SK-N-SH (cell line): ENCODE results near the gene USP9Y. TPM values are rescaled to one million over a fixed set of nuclear protein-coding genes. Genes with fewer than 3 reads are reported as not detected.

Experiments
- CTCF ChIA-PET: fragments of 300-600, 350-600 bp; formaldehyde crosslinking; extraction: SDS; loops from one replicate; lab custom pipeline; 2021; lab: Yijun Ruan, JAX
- POLR2A ChIA-PET: fragments of 350-600 bp; sonication (Branson Sonifier 250); formaldehyde crosslinking; extraction: SDS; loops from one replicate; lab custom pipeline; 2020; ENCODE audit warnings: antibody characterized with exemption, inconsistent platforms; lab: Yijun Ruan, JAX
- DNase-seq: peaks from one replicate; pipeline ENCODE4 v3.0.0; 2012
- H2AFZ ChIP-seq: fragments of 200-600 bp; sonication (generic); 2 replicates; pipeline ENCODE4 v1.8.1; 2016; ENCODE audit warnings: antibody characterized with exemption, mild to moderate bottlenecking, low read depth
- H3F3A ChIP-seq: fragments of 200-600 bp; sonication (generic); replicated peaks from 2 replicates; pipeline ENCODE3; 2016; ENCODE audit warnings: antibody characterized with exemption, mild to moderate bottlenecking; ENCODE audit not compliant: insufficient read depth
- H3K27ac ChIP-seq, 2 experiments: fragments of 200-500 bp in 1 of 2; fragments of 200-600 bp in 1 of 2; sonication (Bioruptor generic) in 1 of 2; sonication (generic), shearing (Covaris generic) in 1 of 2; 2 replicates each; pipeline versions ENCODE4 v1.5.1 to v1.6.1; 2014 to 2016; ENCODE audit warnings: low read depth in 2 of 2, inconsistent platforms in 1 of 2, low read length in 1 of 2, mild to moderate bottlenecking in 1 of 2, mixed read lengths in 1 of 2
- H3K27me3 ChIP-seq: fragments of 200-600 bp; sonication (generic), shearing (Covaris generic); 2 replicates; pipeline ENCODE4 v1.6.1; 2016; ENCODE audit warnings: mixed run types; ENCODE audit not compliant: insufficient read depth
- H3K36me3 ChIP-seq, 2 experiments: fragments of 200-500 bp in 1 of 2; fragments of 200-600 bp in 1 of 2; sonication (Bioruptor generic) in 1 of 2; sonication (generic) in 1 of 2; replicated peaks in 1 of 2; 2 replicates each; pipeline versions ENCODE3 to v1.5.1; 2014 to 2016; ENCODE audit warnings: low read length in 1 of 2, mild to moderate bottlenecking in 1 of 2; ENCODE audit not compliant: insufficient read depth in 2 of 2, control insufficient read depth in 1 of 2
- H3K4me1 ChIP-seq, 2 experiments: fragments of 200-500 bp in 1 of 2; fragments of 200-600 bp in 1 of 2; sonication (Bioruptor generic) in 1 of 2; sonication (generic), shearing (Covaris generic) in 1 of 2; 2 replicates each; pipeline versions ENCODE4 v1.5.1 to v1.6.1; 2014 to 2016; ENCODE audit warnings: low read depth in 1 of 2, low read length in 1 of 2, mixed run types in 1 of 2; ENCODE audit not compliant: insufficient read depth in 2 of 2, control insufficient read depth in 1 of 2
- H3K4me2 ChIP-seq: fragments of 200-600 bp; sonication (generic), shearing (Covaris generic); 2 replicates; pipeline ENCODE4 v1.6.1; 2017; ENCODE audit warnings: mixed run types
- H3K4me3 ChIP-seq, 2 experiments: fragments of 200-500 bp in 1 of 2; fragments of 200-600 bp in 1 of 2; sonication (Bioruptor generic) in 1 of 2; sonication (generic), shearing (Covaris generic) in 1 of 2; 2 replicates each; pipeline versions ENCODE4 v1.5.1 to v1.8.1; 2014 to 2016; ENCODE audit warnings: low read depth in 2 of 2, inconsistent platforms in 1 of 2, low read length in 1 of 2, mild to moderate bottlenecking in 1 of 2, mixed read lengths in 1 of 2, moderate library complexity in 1 of 2
- H3K79me2 ChIP-seq: fragments of 200-600 bp; sonication (generic); 2 replicates; pipeline ENCODE4 v1.8.1; 2017; ENCODE audit warnings: mild to moderate bottlenecking; ENCODE audit not compliant: insufficient read depth
- H3K9ac ChIP-seq: fragments of 200-600 bp; sonication (generic); 2 replicates; pipeline ENCODE4 v1.6.1; 2017; ENCODE audit warnings: mixed run types
- H3K9me2 ChIP-seq: fragments of 200-600 bp; sonication (generic); 2 replicates; pipeline ENCODE4 v1.6.1; 2017; ENCODE audit warnings: mixed run types
- H3K9me3 ChIP-seq: fragments of 200-600 bp; sonication (generic); 2 replicates; pipeline ENCODE4 v1.6.1; 2017; ENCODE audit warnings: mixed run types, mild to moderate bottlenecking, moderate library complexity
- H4K20me1 ChIP-seq: fragments of 200-600 bp; sonication (generic); 2 replicates; pipeline ENCODE4 v1.6.1; 2017; ENCODE audit warnings: mild to moderate bottlenecking, mixed run types; ENCODE audit not compliant: insufficient read depth
- CHD2 ChIP-seq: fragments of 150-350 bp; IDR thresholded peaks from 2 replicates; pipeline ENCODE4 v1.6.1; 2018; ENCODE audit warnings: low read length; ENCODE audit not compliant: partially characterized antibody
- ELF1 ChIP-seq: IDR thresholded peaks from 2 replicates; pipeline ENCODE4 v1.4.0; 2012
- EP300 ChIP-seq, 2 experiments: IDR thresholded peaks; 2 replicates each; pipeline versions ENCODE4 v1.4.0 to v1.6.1; 2012; ENCODE audit warnings: borderline replicate concordance in 1 of 2, low read depth in 1 of 2, low read length in 1 of 2
- EZH2phosphoT487 ChIP-seq: fragments of 200-600 bp; sonication (generic); IDR thresholded peaks from 2 replicates; pipeline ENCODE4 v1.6.1; 2017; ENCODE audit warnings: low read depth, mixed run types, mild to moderate bottlenecking, antibody characterized with exemption, moderate library complexity, borderline replicate concordance
- FOSL2 ChIP-seq: IDR thresholded peaks from 2 replicates; pipeline ENCODE4 v1.4.0; 2012; ENCODE audit warnings: low read depth, mild to moderate bottlenecking, moderate library complexity, borderline replicate concordance
- FOXM1 ChIP-seq: IDR thresholded peaks from 2 replicates; pipeline ENCODE4 v1.4.0; 2012; ENCODE audit warnings: low read depth, mild to moderate bottlenecking
- GABPA ChIP-seq: IDR thresholded peaks from 2 replicates; pipeline ENCODE4 v1.4.0; 2012; ENCODE audit warnings: low read depth, mild to moderate bottlenecking
- GATA2 ChIP-seq: sonication (generic); formaldehyde crosslinking; IDR thresholded peaks from 2 replicates; pipeline ENCODE4 v1.5.0; 2020; ENCODE audit warnings: mild to moderate bottlenecking, missing genetic modification reagents
- JUND ChIP-seq: IDR thresholded peaks from 2 replicates; pipeline ENCODE4 v1.4.0; 2012
- MEF2A ChIP-seq: IDR thresholded peaks from 2 replicates; pipeline ENCODE4 v1.4.0; 2012; ENCODE audit warnings: low read depth, borderline replicate concordance
- MXI1 ChIP-seq: IDR thresholded peaks from 2 replicates; pipeline ENCODE4 v1.6.1; 2012; ENCODE audit warnings: mild to moderate bottlenecking, low read depth, low read length, improper control_type of control experiment
- NFIC ChIP-seq: IDR thresholded peaks from 2 replicates; pipeline ENCODE4 v1.4.0; 2012; ENCODE audit warnings: borderline replicate concordance
- POLR2AphosphoS5 ChIP-seq: IDR thresholded peaks from 2 replicates; pipeline ENCODE4 v1.6.1; 2012; ENCODE audit warnings: low read depth, low read length
- RAD21 ChIP-seq: IDR thresholded peaks from 2 replicates; pipeline ENCODE4 v1.6.1; 2012; ENCODE audit warnings: mild to moderate bottlenecking, low read length
- REST ChIP-seq: IDR thresholded peaks from 2 replicates; pipeline ENCODE4 v1.6.1; 2012; ENCODE audit warnings: mild to moderate bottlenecking, low read depth, low read length, moderate library complexity
- RFX5 ChIP-seq: IDR thresholded peaks from 2 replicates; pipeline ENCODE4 v1.6.1; 2012; ENCODE audit warnings: mild to moderate bottlenecking, improper control_type of control experiment, low read length
- SIN3A ChIP-seq: IDR thresholded peaks from 2 replicates; pipeline ENCODE4 v1.6.1; 2012; ENCODE audit warnings: low read depth, mild to moderate bottlenecking, low read length, moderate library complexity, borderline replicate concordance
- TCF12 ChIP-seq: IDR thresholded peaks from 2 replicates; pipeline ENCODE4 v1.4.0; 2012
- USF2 ChIP-seq: fragments of 150-350 bp; IDR thresholded peaks from 2 replicates; pipeline ENCODE4 v1.6.1; 2017; ENCODE audit warnings: antibody characterized with exemption, low read length, low read depth, borderline replicate concordance
- ZBTB33 ChIP-seq: IDR thresholded peaks from 2 replicates; pipeline ENCODE4 v1.4.0; 2012; ENCODE audit warnings: low read depth, borderline replicate concordance
- WGBS: methylation state at CpG from one replicate; pipeline ENCODE4 v1.1.6; 2017; ENCODE audit warnings: low lambda C conversion rate; 5-methylcytosine and 5-hydroxymethylcytosine counted together
- polyA plus RNA-seq, 3 experiments: library from polyadenylated mRNA; depleted of rRNA; stranded (reverse); fragments of >200 nt; gene quantifications; 2 replicates each; pipeline ENCODE4 v1.2.3, GENCODE V29; 2012
- TF ChIP-seq, protein P1 (sequence below): IDR thresholded peaks from 2 replicates; pipeline ENCODE4; 2012

USP9Y gene
- polyA plus RNA-seq, 1 of the 3 experiments (the other 2 are of a cell fraction), result not detected

DNA sequence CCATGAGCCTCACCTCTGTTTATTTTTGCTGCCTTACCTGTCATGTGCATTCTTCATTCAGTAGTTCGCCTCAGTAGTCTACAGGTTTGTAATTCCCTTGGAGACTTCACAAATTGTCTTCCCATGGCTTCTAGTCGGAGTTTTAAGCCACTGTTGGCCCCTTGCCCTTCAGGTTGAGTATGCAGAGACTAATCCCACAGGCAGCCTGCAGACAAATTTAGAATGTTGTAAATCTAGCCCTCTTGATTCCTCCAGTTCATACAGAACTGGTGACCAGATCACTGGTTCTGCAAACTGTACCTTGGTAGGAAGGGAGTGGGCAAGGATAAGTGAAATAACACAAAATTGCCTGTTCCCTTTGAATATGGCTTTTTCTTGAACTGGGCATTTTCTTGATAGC, 33.0 kb downstream of the USP9Y start:
- no peaks in the 10 kb centered on the region for H3K79me2 ChIP-seq
- ChIA-PET CTCF (no interaction called here), POLR2A (no interaction called here)
- TF ChIP-seq ZBTB33, result no peak
- TF ChIP-seq MXI1, result no peak
- no peak for TF ChIP-seq TCF12
- no peak for TF ChIP-seq RFX5
- TF ChIP-seq GABPA, result no peak
- TF ChIP-seq MEF2A, result no peak
- TF ChIP-seq, protein P1, sequence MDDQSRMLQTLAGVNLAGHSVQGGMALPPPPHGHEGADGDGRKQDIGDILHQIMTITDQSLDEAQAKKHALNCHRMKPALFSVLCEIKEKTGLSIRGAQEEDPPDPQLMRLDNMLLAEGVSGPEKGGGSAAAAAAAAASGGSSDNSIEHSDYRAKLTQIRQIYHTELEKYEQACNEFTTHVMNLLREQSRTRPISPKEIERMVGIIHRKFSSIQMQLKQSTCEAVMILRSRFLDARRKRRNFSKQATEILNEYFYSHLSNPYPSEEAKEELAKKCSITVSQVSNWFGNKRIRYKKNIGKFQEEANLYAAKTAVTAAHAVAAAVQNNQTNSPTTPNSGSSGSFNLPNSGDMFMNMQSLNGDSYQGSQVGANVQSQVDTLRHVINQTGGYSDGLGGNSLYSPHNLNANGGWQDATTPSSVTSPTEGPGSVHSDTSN, result no peak
- TF ChIP-seq GATA2 (CRISPR knock-in tag), result no peak
- TF ChIP-seq FOSL2, result no peak
- no peak for TF ChIP-seq FOXM1
- TF ChIP-seq USF2, result no peak
- no peak overlapping the region for H3K27ac ChIP-seq
- no peaks in the 10 kb centered on the region for H3F3A ChIP-seq
- no peaks in the 10 kb centered on the region for H3K36me3 ChIP-seq
- H2AFZ ChIP-seq, result no peak overlapping the region
- H3K9me2 ChIP-seq, result no peaks in the 10 kb centered on the region
- no peak overlapping the region for H3K4me3 ChIP-seq
- no peaks in the 10 kb centered on the region for H4K20me1 ChIP-seq
- no peak for DNase-seq
- WGBS, result no CpG with 5 or more reads among the region's 2 CpGs
- no peak overlapping the region for H3K9ac ChIP-seq
- H3K27me3 ChIP-seq, result no peaks in the 10 kb centered on the region
- no peaks in the 10 kb centered on the region for H3K9me3 ChIP-seq
- no peaks in the 10 kb centered on the region for H3K4me1 ChIP-seq
- no peak overlapping the region for H3K4me2 ChIP-seq

GRCh38 chrY:12741414-12741813, 40.4 kb downstream of the USP9Y start:
- Histone ChIP-seq H3K4me2 (no peak overlapping the region), H4K20me1 (no peaks in the 10 kb centered on the region), H3K4me1 (no peaks in the 10 kb centered on the region), H3K9me2 (no peaks in the 10 kb centered on the region), H3K79me2 (no peaks in the 10 kb centered on the region), H3K4me3 (no peak overlapping the region), H3K27me3 (no peaks in the 10 kb centered on the region), H3K9me3 (no peaks in the 10 kb centered on the region), H2AFZ (no peak overlapping the region), H3F3A (no peaks in the 10 kb centered on the region), H3K9ac (no peak overlapping the region), H3K27ac (no peak overlapping the region), H3K36me3 (no peaks in the 10 kb centered on the region)
- POLR2A ChIA-PET, result no interaction called here
- CTCF ChIA-PET, result no interaction called here
- no CpG with 5 or more reads among the region's 2 CpGs for WGBS
- TF ChIP-seq JUND, result no peak
- TF ChIP-seq ELF1, result no peak
- TF ChIP-seq USF2, result no peak
- TF ChIP-seq EP300 (IDR thresholded peaks at IDR 0.05; ENCODE audit: borderline replicate concordance in 1 of 2, low read depth in 1 of 2, low read length in 1 of 2), result no peak
- no peak for TF ChIP-seq GATA2 (CRISPR knock-in tag)
- no peak for TF ChIP-seq GABPA
- no peak for TF ChIP-seq EZH2phosphoT487
- TF ChIP-seq NFIC, result no peak
- TF ChIP-seq SIN3A, result no peak
- no peak for TF ChIP-seq POLR2AphosphoS5
- no peak for TF ChIP-seq REST
- TF ChIP-seq RAD21, result no peak
- no peak for TF ChIP-seq FOSL2
- no peak for TF ChIP-seq CHD2
- TF ChIP-seq TCF12, result no peak
- no peak for DNase-seq
